Measurements from ENCODE around the gene PTGIR.
A peak's percentile ranks its signal among the peaks of the same experiment; 100 is the strongest.

PTGIR gene

DNA sequence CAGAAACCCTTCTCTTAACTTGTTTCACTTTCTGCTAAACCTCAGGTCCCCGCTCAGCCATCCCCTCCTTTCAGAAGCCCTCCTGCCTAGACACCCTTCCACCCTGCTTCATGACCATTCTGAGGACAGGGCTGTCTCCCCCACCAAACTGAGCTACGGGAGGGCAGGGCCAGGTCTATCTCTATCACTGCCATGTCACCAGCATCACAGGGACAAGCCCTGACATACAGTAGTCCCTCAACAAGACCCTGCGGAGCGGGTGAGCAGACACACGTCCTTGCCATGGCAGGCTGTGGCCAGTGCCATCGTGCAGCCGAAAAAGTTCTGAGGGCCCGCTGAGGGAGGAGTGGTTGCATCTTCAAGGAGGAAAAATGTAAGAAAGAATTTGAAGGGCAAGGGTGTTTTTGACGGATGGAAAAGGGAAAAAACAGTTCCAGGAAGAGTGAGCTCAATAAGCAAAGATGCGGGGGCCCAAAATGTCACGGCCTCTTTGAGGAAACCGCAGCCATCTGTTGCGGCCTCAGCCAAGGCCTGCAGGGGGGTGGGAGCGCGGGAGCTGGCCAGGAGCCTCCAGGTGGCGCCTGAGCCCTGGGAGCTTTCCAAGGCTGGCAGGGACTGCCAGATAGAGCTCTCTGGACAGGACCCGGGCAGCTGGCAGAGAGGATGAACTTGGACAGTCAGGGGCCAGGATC, 8.1 kb downstream of the PTGIR start:
- H3K4me1 ChIP-seq (ENCODE audit: control insufficient read depth in 2 of 2, insufficient read depth in 2 of 2, low read length in 2 of 2) = peaks cover 3 to 18% of the 10 kb centered on the region in 2 donors
- peak overlapping the region in 1 of 2 donors; percentile 7 for H3K4me3 ChIP-seq (ENCODE audit: low read length in 2 of 2)
- H3K9me3 ChIP-seq (ENCODE audit: control insufficient read depth in 2 of 2, low read length in 2 of 2) = no peaks in the 10 kb centered on the region
- H3K9ac ChIP-seq (ENCODE audit: low read depth in 1 of 2, low read length in 2 of 2) = no peak overlapping the region
- H3K27me3 ChIP-seq (ENCODE audit: control insufficient read depth in 2 of 2, insufficient read depth in 2 of 2, low read length in 2 of 2) = peaks cover 0 to 5% of the 10 kb centered on the region in 2 donors
- H3K27ac ChIP-seq (ENCODE audit: low read depth in 2 of 2, low read length in 2 of 2) = no peak overlapping the region
- H3K36me3 ChIP-seq (ENCODE audit: control insufficient read depth in 2 of 2, insufficient read depth in 2 of 2, low read length in 2 of 2) = no peaks in the 10 kb centered on the region

DNA sequence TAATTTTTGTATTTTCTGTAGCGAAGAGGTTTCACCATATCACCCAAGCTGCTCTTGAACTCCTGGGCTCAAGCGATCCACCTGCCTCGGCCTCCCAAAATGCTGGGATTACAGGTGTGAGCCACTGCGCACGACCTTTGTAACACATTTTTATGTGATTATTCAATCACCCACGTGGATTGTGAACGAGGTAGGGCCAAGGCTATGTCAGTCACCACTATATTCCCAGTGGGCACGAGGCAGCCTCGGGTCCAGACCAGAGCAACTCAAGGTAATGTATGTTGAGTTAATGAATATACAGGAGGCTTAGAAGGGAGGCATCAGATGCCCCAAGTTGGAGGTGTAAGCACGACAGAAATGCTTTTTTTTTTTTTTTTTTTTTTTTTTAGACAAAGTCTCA, 8.9 kb downstream of the PTGIR start:
- H3K9ac ChIP-seq (ENCODE audit: low read depth in 1 of 2, low read length in 2 of 2) = no peak overlapping the region
- peaks cover 3 to 21% of the 10 kb centered on the region in 2 donors for H3K4me1 ChIP-seq (ENCODE audit: control insufficient read depth in 2 of 2, insufficient read depth in 2 of 2, low read length in 2 of 2)
- no peaks in the 10 kb centered on the region for H3K36me3 ChIP-seq (ENCODE audit: control insufficient read depth in 2 of 2, insufficient read depth in 2 of 2, low read length in 2 of 2)
- no peaks in the 10 kb centered on the region for H3K9me3 ChIP-seq (ENCODE audit: control insufficient read depth in 2 of 2, low read length in 2 of 2)
- H3K4me3 ChIP-seq (ENCODE audit: low read length in 2 of 2) = no peak overlapping the region
- peaks cover 0 to 2% of the 10 kb centered on the region in 2 donors for H3K27me3 ChIP-seq (ENCODE audit: control insufficient read depth in 2 of 2, insufficient read depth in 2 of 2, low read length in 2 of 2)
- no peak overlapping the region for H3K27ac ChIP-seq (ENCODE audit: low read depth in 2 of 2, low read length in 2 of 2)

DNA sequence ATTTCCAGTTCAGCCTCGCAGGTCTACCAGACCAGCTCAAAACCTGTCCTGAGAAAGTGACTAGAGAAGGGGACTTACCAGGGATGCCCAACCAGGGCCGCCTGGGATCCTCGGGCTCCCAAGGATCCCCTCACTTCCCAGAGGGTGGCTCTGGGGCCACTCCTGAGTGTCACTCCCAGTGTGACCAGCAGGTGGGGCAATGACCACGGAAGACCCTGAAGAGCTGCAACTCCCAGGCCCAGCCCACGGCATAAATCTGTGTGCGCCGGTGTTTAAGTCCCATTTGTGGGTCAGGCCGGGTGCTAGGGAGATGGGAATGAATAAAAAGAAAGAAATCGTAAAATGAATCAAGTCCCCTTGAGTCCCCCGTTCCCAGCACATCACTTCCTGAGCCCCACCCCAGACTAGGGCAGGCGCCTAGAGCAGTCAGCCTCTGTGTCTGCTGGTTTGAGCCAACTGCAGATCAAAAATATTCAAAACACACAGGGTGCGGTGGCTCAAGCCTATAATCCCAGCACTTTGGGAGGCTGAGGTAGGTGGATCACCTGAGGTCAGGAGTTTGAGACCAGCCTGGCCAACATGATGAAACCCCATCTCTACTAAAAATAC, 10.7 kb downstream of the PTGIR start:
- peaks cover 0 to 2% of the 10 kb centered on the region in 2 donors for H3K27me3 ChIP-seq (ENCODE audit: control insufficient read depth in 2 of 2, insufficient read depth in 2 of 2, low read length in 2 of 2)
- no peaks in the 10 kb centered on the region for H3K9me3 ChIP-seq (ENCODE audit: control insufficient read depth in 2 of 2, low read length in 2 of 2)
- H3K36me3 ChIP-seq (ENCODE audit: control insufficient read depth in 2 of 2, insufficient read depth in 2 of 2, low read length in 2 of 2) = peaks cover 10% of the 10 kb centered on the region in 2 donors
- H3K9ac ChIP-seq (ENCODE audit: low read depth in 1 of 2, low read length in 2 of 2) = no peak overlapping the region
- H3K4me3 ChIP-seq (ENCODE audit: low read length in 2 of 2) = no peak overlapping the region
- H3K27ac ChIP-seq (ENCODE audit: low read depth in 2 of 2, low read length in 2 of 2) = no peak overlapping the region
- H3K4me1 ChIP-seq (ENCODE audit: control insufficient read depth in 2 of 2, insufficient read depth in 2 of 2, low read length in 2 of 2) = peaks cover 3 to 14% of the 10 kb centered on the region in 2 donors

DNA sequence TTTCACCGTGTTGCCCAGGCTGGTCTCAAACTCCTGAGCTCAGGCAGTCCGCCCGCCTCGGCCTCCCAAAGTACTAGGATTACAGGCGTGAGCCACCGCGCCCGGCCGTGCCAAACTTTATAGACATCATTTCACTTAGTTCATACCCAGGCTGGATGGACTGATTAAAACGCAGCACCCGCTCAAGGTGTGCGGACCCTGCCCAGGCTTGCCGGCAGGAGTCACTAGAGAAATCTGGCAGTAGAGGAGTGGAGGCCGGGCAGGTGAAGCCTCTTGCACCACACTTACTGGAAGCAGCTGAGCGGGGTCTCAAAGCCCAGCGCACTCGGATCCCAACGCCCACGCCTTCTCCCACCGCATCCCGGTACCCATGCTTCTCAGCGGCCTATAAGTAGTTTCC, 11.4 kb downstream of the PTGIR start:
- Histone ChIP-seq H3K4me3 (ENCODE audit: low read length in 2 of 2) (no peak overlapping the region), H3K27me3 (ENCODE audit: control insufficient read depth in 2 of 2, insufficient read depth in 2 of 2, low read length in 2 of 2) (peaks cover 0 to 2% of the 10 kb centered on the region in 2 donors), H3K9ac (ENCODE audit: low read depth in 1 of 2, low read length in 2 of 2) (no peak overlapping the region), H3K36me3 (ENCODE audit: control insufficient read depth in 2 of 2, insufficient read depth in 2 of 2, low read length in 2 of 2) (peaks cover 17% of the 10 kb centered on the region in 2 donors), H3K4me1 (ENCODE audit: control insufficient read depth in 2 of 2, insufficient read depth in 2 of 2, low read length in 2 of 2) (peaks cover 3 to 14% of the 10 kb centered on the region in 2 donors), H3K9me3 (ENCODE audit: control insufficient read depth in 2 of 2, low read length in 2 of 2) (no peaks in the 10 kb centered on the region), H3K27ac (ENCODE audit: low read depth in 2 of 2, low read length in 2 of 2) (no peak overlapping the region)

DNA sequence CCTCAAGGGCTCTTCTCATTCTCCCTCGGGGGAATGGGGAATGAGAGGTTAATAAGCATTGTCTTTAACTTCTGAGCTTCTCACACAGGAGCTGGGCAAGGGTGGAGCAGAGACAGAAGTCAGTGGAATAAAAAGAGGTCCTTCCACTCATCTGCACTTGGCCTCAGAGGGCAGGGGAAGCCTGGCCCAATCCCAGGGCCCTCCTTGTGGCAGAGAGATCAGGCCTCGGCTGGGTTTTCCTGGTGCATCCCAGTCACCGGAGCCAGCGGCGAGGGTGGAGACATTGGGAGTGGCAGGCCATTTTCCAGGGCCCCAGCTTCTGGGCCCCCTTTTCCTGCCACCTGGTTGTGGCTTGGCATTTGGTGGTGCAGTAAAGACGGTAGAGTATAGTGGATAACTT, 13.1 kb downstream of the PTGIR start:
- Histone ChIP-seq H3K9me3 (ENCODE audit: control insufficient read depth in 2 of 2, low read length in 2 of 2) (no peaks in the 10 kb centered on the region), H3K4me1 (ENCODE audit: control insufficient read depth in 2 of 2, insufficient read depth in 2 of 2, low read length in 2 of 2) (peaks cover under 1 to 9% of the 10 kb centered on the region in 2 donors), H3K27ac (ENCODE audit: low read depth in 2 of 2, low read length in 2 of 2) (no peak overlapping the region), H3K27me3 (ENCODE audit: control insufficient read depth in 2 of 2, insufficient read depth in 2 of 2, low read length in 2 of 2) (no peaks in the 10 kb centered on the region), H3K9ac (ENCODE audit: low read depth in 1 of 2, low read length in 2 of 2) (no peak overlapping the region), H3K36me3 (ENCODE audit: control insufficient read depth in 2 of 2, insufficient read depth in 2 of 2, low read length in 2 of 2) (peaks cover 34 to 35% of the 10 kb centered on the region in 2 donors), H3K4me3 (ENCODE audit: low read length in 2 of 2) (no peak overlapping the region)

DNA sequence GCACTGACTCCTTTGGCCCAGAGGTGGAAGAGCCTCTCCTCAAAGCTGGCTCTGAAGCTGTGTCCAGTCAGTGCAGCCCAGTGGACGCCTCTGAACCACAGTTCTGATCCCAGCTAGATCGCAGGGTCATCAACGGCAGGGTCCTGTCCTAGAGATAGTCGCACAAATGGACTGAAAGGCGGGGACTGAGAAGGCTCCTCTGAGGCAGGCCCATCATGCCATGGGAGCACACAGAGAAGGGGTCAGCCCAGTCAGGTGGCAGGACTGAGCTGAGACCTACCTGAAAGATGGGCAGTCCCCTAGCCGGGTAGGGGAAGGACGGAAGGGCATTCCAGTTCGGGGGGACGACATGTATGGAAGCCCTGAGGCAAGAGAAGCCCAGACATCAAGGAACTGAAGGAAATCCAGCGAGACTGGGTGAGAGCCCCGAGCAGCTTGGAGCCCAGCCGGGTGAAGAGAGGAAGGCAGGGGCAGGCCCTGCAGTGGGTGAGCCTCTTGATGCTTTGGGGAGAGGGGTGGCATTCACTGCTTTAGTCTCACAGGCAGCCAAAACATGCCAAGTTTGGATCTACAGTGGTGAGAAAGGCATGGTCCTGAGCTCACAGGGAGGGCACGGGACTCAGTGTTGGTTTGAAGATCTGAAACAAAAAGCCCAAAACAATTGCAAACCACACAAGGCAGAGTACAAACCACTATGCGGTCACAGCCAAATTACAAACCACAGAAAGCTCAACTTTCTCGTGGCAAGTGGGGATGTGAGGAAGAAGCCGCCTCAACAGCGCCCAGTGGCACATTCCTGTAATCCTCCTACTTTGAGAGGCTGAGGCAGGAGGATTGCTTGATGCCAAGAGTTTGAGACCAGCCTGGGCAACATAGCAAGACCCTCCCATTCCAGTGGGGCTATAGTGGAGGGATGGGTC, 13.8 kb downstream of the PTGIR start:
- Histone ChIP-seq H3K4me1 (ENCODE audit: control insufficient read depth in 2 of 2, insufficient read depth in 2 of 2, low read length in 2 of 2) (peaks cover 0 to 7% of the 10 kb centered on the region in 2 donors), H3K4me3 (ENCODE audit: low read length in 2 of 2) (no peak overlapping the region), H3K9ac (ENCODE audit: low read depth in 1 of 2, low read length in 2 of 2) (no peak overlapping the region), H3K9me3 (ENCODE audit: control insufficient read depth in 2 of 2, low read length in 2 of 2) (no peaks in the 10 kb centered on the region), H3K36me3 (ENCODE audit: control insufficient read depth in 2 of 2, insufficient read depth in 2 of 2, low read length in 2 of 2) (peaks cover 40 to 41% of the 10 kb centered on the region in 2 donors), H3K27me3 (ENCODE audit: control insufficient read depth in 2 of 2, insufficient read depth in 2 of 2, low read length in 2 of 2) (no peaks in the 10 kb centered on the region), H3K27ac (ENCODE audit: low read depth in 2 of 2, low read length in 2 of 2) (no peak overlapping the region)

DNA sequence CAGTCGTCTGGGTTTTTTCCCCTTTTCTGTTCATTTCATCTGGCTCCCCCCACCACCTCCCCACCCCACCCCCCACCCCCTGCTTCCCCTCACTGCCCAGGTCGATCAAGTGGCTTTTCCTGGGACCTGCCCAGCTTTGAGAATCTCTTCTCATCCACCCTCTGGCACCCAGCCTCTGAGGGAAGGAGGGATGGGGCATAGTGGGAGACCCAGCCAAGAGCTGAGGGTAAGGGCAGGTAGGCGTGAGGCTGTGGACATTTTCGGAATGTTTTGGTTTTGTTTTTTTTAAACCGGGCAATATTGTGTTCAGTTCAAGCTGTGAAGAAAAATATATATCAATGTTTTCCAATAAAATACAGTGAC, 14.5 kb downstream of the PTGIR start:
- Histone ChIP-seq H3K36me3 (ENCODE audit: control insufficient read depth in 2 of 2, insufficient read depth in 2 of 2, low read length in 2 of 2) (peaks cover 47 to 48% of the 10 kb centered on the region in 2 donors), H3K27ac (ENCODE audit: low read depth in 2 of 2, low read length in 2 of 2) (no peak overlapping the region), H3K4me1 (ENCODE audit: control insufficient read depth in 2 of 2, insufficient read depth in 2 of 2, low read length in 2 of 2) (peaks cover 0 to 7% of the 10 kb centered on the region in 2 donors)

DNA sequence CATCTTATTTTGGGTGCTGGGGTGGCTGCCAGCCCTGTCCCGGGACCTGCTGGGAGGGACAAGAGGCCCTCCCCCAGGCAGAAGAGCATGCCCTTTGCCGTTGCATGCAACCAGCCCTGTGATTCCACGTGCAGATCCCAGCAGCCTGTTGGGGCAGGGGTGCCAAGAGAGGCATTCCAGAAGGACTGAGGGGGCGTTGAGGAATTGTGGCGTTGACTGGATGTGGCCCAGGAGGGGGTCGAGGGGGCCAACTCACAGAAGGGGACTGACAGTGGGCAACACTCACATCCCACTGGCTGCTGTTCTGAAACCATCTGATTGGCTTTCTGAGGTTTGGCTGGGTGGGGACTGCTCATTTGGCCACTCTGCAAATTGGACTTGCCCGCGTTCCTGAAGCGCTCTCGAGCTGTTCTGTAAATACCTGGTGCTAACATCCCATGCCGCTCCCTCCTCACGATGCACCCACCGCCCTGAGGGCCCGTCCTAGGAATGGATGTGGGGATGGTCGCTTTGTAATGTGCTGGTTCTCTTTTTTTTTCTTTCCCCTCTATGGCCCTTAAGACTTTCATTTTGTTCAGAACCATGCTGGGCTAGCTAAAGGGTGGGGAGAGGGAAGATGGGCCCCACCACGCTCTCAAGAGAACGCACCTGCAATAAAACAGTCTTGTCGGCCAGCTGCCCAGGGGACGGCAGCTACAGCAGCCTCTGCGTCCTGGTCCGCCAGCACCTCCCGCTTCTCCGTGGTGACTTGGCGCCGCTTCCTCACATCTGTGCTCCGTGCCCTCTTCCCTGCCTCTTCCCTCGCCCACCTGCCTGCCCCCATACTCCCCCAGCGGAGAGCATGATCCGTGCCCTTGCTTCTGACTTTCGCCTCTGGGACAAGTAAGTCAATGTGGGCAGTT, 15.1 kb downstream of the PTGIR start:
- H3K36me3 ChIP-seq (ENCODE audit: control insufficient read depth in 2 of 2, insufficient read depth in 2 of 2, low read length in 2 of 2) = peaks cover 47 to 49% of the 10 kb centered on the region in 2 donors

More for the DNA sequence above, 14.5 kb downstream of the PTGIR start:
- no peak overlapping the region for H3K9ac ChIP-seq (ENCODE audit: low read depth in 1 of 2, low read length in 2 of 2)
- no peak overlapping the region for H3K4me3 ChIP-seq (ENCODE audit: low read length in 2 of 2)
- no peaks in the 10 kb centered on the region for H3K27me3 ChIP-seq (ENCODE audit: control insufficient read depth in 2 of 2, insufficient read depth in 2 of 2, low read length in 2 of 2)
- no peaks in the 10 kb centered on the region for H3K9me3 ChIP-seq (ENCODE audit: control insufficient read depth in 2 of 2, low read length in 2 of 2)

DNA sequence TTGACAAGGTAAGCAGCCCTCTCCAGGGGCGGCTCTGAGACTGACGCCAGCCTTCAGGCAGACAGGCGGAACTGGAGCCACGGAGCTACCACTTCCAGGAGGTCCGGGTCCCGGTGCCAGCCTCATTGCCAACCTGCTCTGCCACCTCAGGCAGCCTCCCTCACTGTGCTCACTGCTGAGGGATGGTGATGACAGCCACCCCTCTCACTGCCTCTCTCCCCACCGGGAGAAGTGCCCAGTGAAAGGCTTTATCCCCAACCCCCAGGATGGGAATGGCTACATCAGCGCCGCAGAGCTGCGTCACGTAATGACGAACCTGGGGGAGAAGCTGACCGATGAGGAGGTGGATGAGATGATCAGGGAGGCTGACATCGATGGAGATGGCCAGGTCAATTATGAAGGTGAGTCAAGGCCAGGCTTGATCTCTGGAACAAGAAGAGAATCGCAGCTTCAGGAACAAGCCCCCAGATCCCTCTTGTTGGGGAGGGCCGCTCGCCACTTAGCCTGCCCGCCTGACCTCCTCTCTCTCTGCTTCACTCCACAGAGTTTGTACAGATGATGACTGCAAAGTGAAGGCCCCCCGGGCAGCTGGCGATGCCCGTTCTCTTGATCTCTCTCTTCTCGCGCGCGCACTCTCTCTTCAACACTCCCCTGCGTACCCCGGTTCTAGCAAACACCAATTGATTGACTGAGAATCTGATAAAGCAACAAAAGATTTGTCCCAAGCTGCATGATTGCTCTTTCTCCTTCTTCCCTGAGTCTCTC, 16.1 kb downstream of the PTGIR start:
- no peak overlapping the region for H3K9ac ChIP-seq (ENCODE audit: low read depth in 1 of 2, low read length in 2 of 2)

More for the DNA sequence above, 15.1 kb downstream of the PTGIR start:
- H3K9me3 ChIP-seq (ENCODE audit: control insufficient read depth in 2 of 2, low read length in 2 of 2) = no peaks in the 10 kb centered on the region
- H3K9ac ChIP-seq (ENCODE audit: low read depth in 1 of 2, low read length in 2 of 2) = no peak overlapping the region
- H3K4me1 ChIP-seq (ENCODE audit: control insufficient read depth in 2 of 2, insufficient read depth in 2 of 2, low read length in 2 of 2) = peaks cover 0 to 7% of the 10 kb centered on the region in 2 donors
- H3K27me3 ChIP-seq (ENCODE audit: control insufficient read depth in 2 of 2, insufficient read depth in 2 of 2, low read length in 2 of 2) = no peaks in the 10 kb centered on the region
- no peak overlapping the region for H3K27ac ChIP-seq (ENCODE audit: low read depth in 2 of 2, low read length in 2 of 2)
- no peak overlapping the region for H3K4me3 ChIP-seq (ENCODE audit: low read length in 2 of 2)

More for the DNA sequence above, 16.1 kb downstream of the PTGIR start:
- H3K4me3 ChIP-seq (ENCODE audit: low read length in 2 of 2) = no peak overlapping the region
- peaks cover 6 to 12% of the 10 kb centered on the region in 2 donors for H3K4me1 ChIP-seq (ENCODE audit: control insufficient read depth in 2 of 2, insufficient read depth in 2 of 2, low read length in 2 of 2)
- H3K36me3 ChIP-seq (ENCODE audit: control insufficient read depth in 2 of 2, insufficient read depth in 2 of 2, low read length in 2 of 2) = peaks cover 47 to 49% of the 10 kb centered on the region in 2 donors
- H3K27me3 ChIP-seq (ENCODE audit: control insufficient read depth in 2 of 2, insufficient read depth in 2 of 2, low read length in 2 of 2) = no peaks in the 10 kb centered on the region
- H3K9me3 ChIP-seq (ENCODE audit: control insufficient read depth in 2 of 2, low read length in 2 of 2) = no peaks in the 10 kb centered on the region
- no peak overlapping the region for H3K27ac ChIP-seq (ENCODE audit: low read depth in 2 of 2, low read length in 2 of 2)
